GM19467 (cell line): Measurements from ENCODE around the gene SELPLG.
"Not testable (repeated sequence)": the region's sequence is repeated elsewhere in the genome, so short reads cannot be mapped to it uniquely, and the experiment has no call there.

ENCODE experiments used
- ATAC-seq: cut with Tn5 transposase; IDR thresholded peaks from one replicate; pipeline ENCODE4 v1.9.1; 2021; ENCODE audit warnings: mild to moderate bottlenecking, moderate library complexity; ENCODE audit not compliant: unreplicated experiment

The SELPLG gene

DNA sequence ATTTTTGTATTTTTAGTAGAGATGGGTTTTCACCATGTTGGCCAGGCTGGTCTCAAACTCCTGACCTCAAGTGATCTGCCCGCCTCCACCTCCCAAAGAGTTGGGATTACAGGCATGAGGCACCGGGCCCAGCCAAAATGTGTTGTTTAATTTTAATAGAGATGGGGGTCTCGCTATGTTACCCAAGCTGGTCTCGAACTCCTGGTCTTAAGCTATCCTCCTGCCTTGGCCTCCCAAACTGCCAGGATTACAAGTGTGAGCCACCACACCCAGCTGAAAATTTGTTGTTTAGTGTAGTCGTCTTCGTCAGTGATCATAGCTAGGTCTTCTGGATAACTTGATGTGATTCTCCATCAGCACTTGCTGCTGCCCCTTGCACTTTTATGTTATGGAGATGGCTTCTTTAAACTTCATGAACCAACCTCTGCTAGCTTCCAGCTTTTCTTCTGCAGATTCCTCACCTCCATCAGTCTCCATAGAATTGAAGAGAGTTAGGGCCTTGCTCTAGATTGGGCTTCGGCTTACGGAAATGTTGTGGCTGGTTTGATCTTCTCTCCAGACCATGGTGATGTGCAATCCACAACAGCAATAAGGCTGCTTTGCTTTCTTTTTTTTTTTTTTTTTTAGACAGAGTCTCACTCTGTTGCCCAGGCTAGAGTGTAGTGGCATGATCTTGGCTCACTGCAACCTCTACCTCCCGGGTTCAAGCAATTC lies 58.3 kb downstream of the SELPLG start:
- ATAC-seq = no peak

DNA sequence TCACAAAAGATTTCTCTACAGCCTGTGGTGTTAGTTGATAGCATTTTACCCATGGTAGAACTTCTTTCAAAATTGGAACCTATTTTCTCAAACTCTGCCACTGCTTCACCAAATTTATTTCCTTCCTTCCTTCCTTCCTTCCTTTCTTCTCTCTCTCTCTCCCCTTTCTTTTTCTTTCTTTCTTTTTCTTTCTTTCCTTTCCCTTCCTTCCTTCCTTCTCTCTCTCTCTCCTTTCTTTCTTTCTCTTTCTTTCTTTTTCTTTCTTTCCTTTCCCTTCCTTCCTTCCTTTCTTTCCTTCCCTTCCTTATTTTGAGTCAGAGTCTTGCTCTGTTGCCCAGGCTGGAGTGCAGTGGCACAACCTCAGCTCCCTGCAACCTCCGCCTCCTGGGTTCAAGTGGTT lies 59.4 kb downstream of the SELPLG start:
- not testable (repeated sequence) for ATAC-seq

DNA sequence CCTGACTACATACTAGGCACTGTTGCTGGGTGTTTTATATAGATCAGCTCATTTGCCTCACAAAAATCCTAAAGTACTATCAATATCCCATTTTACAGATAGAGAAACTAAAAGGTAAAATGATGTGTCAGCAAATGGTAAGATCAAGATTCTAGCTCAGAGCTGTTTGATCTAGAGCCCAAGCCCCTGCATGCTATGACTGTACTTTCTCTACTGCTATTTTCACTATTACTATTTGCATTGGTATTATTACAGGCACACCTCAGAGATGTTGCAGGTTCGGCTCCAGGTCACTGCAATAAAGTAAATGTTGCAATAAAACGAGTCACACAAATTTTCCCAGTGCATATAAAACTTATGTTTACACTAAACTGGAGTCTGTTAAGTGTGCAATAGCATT lies 60.4 kb downstream of the SELPLG start:
- ATAC-seq = no peak

DNA sequence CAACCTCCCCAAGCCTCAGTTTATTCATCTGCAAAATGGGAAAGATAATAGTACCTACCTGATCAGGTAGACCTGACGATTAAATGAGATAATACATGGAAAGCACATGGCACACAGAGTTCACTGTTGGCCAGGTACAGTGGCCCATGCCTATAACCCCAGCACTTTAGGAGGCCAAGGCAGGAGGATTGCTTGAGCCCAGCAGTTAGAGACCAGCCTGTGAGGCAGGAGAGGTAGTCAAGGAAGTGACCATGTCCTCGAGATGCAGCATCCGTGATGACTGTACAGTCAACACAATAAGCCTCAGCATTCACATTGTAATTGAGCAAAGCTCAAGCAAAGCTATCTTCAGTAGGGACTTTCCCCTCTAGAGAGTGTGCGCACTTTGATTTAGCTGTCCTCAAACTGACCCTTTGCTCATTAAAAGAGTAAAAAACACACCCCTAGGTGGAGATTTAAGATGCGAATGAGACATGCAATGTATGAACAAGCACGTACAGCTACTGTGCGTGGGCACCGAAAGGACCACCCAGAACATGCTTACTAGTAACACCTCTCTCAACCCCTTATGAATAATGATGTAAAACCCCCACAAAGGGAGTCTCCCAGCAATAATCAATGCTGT lies 61.4 kb downstream of the SELPLG start:
- no peak for ATAC-seq
